Sigmoid colon (tissue), 4 donors: ENCODE measurements around the gene CYP2J2.

ENCODE experiments used
- CTCF ChIP-seq, 4 experiments: fragments of 450-650 bp in 3 of 4; fragments of 200-600 bp in 1 of 4; IDR thresholded peaks; one replicate each; pipeline ENCODE4 v1.5.1; 2016 to 2019; ENCODE audit warnings: antibody characterized with exemption in 4 of 4, mild to moderate bottlenecking in 3 of 4, moderate library complexity in 2 of 4
- EP300 ChIP-seq, 4 donors: sonication (generic); formaldehyde crosslinking; IDR thresholded peaks; one replicate each; pipeline ENCODE4 v1.6.1; 2017; ENCODE audit warnings: antibody characterized with exemption in 4 of 4
- POLR2A ChIP-seq, 2 donors: fragments of 450-650 bp; IDR thresholded peaks; one replicate each; pipeline ENCODE4 v1.6.1; 2016; ENCODE audit warnings: antibody characterized with exemption in 2 of 2, mild to moderate bottlenecking in 2 of 2, moderate library complexity in 2 of 2
- POLR2AphosphoS5 ChIP-seq, 4 donors: sonication (generic); formaldehyde crosslinking; IDR thresholded peaks; one replicate each; pipeline ENCODE4 v1.6.1; 2017; ENCODE audit warnings: antibody characterized with exemption in 4 of 4

- TF ChIP-seq CTCF (IDR thresholded peaks at IDR 0.05), result no peak
- TF ChIP-seq POLR2AphosphoS5 (IDR thresholded peaks at IDR 0.05), result no peak
- TF ChIP-seq POLR2A (IDR thresholded peaks at IDR 0.05), result no peak
- no peak for TF ChIP-seq EP300 (IDR thresholded peaks at IDR 0.05)
These were observed at the start of gene CYP2J2 for GRCh38 chr1:59926381-59927123.
